GM18951 (cell line): ENCODE measurements around the gene DSEL.

Experiments used
- POLR2A ChIP-seq: IDR thresholded peaks from 4 replicates; pipeline ENCODE4 v1.6.1; 2011; ENCODE audit warnings: mild to moderate bottlenecking; ENCODE audit not compliant: insufficient read length, insufficient read depth; ENCODE audit errors: extremely low read depth
- in situ Hi-C: fragments of 300-500 bp; cut with MboI; formaldehyde crosslinking; loops from one replicate; pipeline ENCODE4 v1.12.0; 2022; ENCODE audit warnings: low sequenced_read_pairs, mixed read lengths, inconsistent platforms; ENCODE audit not compliant: unreplicated experiment

Gene DSEL

GRCh38 chr18:67514465-67514864 lies 2.1 kb downstream of the DSEL start:
- no peak for TF ChIP-seq POLR2A
- in situ Hi-C loops = no loop called here

DNA sequence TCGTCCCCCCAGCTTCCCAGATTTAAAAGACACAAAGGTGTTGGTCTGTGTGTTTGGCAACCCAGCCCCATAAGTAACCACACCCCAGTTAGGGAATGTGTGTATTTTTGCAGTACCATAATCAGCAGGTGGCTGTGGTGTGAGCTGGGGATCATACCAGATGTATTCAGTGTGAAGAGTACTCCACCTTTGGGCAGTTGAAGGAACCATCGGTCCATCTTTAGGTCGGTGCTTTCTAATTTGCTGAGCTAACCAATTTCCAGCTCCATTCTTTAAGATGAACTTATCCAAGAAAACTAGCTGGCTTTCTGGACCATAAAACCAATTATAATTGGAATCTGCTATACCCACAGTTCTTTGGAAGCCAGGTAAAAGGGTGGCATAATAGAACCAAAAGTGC lies 3.2 kb downstream of the DSEL start:
- TF ChIP-seq POLR2A = no peak
- in situ Hi-C loops = no loop called here

- no peak for TF ChIP-seq POLR2A
- in situ Hi-C loops = no loop called here
Measured at GRCh38 chr18:67511840-67512239, 4.7 kb downstream of the DSEL start.

DNA sequence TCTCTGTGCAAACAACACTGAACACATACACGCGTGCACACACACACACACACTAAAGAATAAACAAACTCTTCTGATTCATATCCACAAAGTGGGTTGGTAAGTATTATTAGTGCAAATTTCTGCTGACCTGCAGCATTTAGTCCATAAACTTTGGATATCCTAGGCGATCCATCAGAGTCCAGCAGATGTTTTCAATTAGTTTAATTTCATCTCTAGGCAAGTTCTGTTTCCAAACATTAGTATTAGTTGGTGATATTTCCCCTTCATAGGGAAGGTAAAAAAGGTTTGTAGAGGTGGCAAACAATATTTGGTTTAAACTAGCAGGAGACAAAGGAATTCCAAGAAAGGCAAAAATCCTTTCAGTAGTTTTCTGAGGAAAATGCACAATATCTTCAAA lies 5.7 kb downstream of the DSEL start:
- in situ Hi-C loops = no loop called here
- no peak for TF ChIP-seq POLR2A

DNA sequence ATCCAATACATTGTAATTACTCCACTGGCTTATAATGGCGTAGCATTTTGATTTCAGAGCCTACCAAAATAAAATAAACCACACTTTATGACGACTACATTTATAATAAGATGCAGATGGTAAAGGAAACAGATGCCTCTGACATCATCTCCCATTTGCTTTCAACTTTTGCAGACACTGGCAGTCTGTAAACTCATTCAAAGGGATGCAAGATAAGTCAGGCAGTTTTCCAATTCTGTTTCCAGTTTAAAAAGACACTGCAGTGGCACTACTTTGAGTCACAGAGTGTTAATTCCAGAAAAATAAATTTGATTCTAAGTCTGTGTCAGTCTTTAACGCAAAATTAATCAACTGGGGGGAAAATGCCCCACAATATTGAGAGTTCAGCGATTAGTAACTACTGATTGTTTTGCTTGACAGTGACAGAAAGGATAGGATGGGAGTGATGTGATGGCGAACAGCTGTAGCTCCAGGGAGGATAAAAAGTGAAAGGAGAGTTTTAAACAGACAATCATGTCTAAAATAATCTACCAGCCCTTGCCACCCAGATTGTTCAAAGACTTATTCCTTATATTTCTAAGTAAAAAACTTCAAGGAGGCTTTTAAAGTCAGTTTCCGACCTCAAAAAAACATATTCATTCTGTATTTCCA lies 6.7 kb downstream of the DSEL start:
- TF ChIP-seq POLR2A = no peak
- in situ Hi-C loops = no loop called here

DNA sequence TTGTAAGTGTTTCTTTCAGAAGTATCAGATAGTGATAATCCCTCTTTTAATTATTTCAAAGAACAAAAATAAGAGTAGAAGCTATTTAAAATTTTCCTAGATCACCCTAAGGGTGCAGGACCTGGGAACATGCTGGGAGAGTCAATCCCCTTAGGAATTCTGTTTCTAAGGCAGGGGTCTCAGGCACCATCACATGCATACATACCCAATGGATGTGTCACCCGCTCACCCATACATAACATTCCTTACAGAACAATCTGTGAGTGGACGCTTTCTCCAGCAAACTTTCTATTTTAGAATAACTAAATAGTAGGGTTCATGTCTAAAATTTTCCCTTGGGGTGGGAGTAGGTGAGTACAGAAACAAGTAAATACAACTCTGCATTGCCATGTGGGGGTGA lies 8.4 kb downstream of the DSEL start:
- TF ChIP-seq POLR2A = no peak

DNA sequence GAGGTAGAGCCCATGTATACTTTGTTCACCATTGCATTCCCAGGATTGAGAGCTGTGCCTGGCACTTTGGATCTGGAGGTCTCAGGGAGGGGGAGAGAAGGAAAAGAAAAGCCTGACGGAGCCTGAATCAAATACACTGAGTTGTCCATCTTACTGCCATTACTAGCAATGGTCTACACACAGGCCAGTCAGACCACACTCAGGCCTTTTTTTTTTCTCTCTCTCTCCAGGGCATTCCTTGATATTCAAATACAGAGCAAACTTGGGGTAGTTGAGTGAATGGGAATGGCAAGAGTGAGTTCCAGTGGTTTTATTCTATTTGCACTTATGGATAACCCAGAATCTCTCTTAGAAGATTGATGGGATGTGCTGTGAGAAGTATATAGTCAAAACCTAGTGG lies 11.8 kb downstream of the DSEL start:
- in situ Hi-C loops = no loop called here
- TF ChIP-seq POLR2A = no peak

More for the DNA sequence above, 8.4 kb downstream of the DSEL start:
- in situ Hi-C loops = no loop called here

DNA sequence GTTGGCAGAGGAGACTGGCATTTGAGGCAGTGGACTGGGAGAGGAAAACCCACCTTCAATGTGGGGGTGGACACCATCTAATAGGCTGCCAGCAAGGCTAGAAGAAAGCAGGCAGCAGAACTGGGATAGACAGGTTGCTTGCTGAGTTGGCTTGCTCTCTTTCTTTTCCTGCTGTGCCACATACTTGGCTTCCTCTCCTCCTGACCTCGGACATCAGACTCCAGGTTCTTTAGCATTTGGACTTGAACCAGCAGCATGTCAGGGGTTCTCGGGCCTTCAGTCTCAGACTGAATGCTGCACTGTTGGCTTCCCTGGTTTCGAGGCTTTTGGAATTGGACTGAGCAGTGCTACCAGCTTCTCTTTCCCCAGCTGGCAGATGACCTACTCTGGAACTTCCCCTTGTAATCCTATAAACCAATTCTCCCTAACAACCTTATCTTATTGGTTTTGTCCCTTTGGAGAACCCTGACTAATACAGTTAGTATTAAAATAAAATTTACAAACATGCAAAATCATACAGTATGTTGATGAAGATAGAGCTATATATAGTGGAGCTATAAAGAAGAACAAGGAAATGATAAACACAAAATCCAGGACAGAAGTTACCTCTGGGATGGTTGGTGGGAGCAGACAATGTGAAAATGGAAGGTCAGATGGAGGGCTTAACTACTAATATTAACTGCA lies 15.9 kb downstream of the DSEL start:
- in situ Hi-C loops = no loop called here
- no peak for TF ChIP-seq POLR2A

GRCh38 chr18:67496469-67496868 lies 20.1 kb downstream of the DSEL start:
- in situ Hi-C loops = no loop called here
- no peak for TF ChIP-seq POLR2A

- no peak for TF ChIP-seq POLR2A
- in situ Hi-C loops = no loop called here
Measured at GRCh38 chr18:67486534-67486933, 30.0 kb downstream of the DSEL start.

DNA sequence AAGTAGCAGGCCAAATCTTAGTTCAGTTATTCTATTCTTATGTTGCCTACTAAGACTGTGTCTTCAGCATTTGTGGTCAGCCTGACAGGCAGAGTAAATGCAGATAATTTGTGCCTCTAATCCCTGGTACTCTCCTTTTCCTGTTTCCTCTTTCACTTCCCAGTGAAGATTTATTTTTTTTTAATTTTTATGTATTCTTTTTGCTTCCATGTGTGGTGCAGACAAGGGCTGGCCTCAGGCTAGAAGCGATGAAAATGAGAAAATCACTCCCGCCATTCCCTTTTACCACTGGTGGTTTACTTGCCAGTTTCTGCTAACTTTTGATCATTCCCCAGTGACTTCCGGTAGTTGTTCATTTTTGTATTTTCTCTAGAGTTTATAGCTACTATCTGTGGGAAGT lies 30.9 kb downstream of the DSEL start:
- no peak for TF ChIP-seq POLR2A
- in situ Hi-C loops = no loop called here

DNA sequence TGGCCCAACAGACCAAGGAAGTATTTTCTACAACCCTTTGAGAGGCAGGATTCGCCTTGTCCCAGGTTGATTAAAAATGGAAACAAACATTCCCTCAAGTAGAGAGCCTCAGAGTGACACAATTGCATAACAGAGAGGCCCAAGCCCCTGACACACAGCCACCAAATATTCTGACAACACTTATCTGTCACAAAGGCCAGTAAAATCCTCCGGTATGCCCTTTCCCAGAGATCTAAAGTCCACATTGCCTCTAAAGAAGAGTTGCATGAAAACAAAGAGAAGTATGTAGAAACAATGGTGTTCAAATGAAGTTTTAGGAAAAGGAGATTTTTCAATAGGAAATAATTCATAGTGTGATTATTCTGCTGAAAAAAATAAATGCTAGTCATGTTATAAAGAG lies 32.1 kb downstream of the DSEL start:
- TF ChIP-seq POLR2A = no peak
- in situ Hi-C loops = no loop called here

GRCh38 chr18:67483952-67484351 lies 32.6 kb downstream of the DSEL start:
- in situ Hi-C loops = no loop called here
- no peak for TF ChIP-seq POLR2A

DNA sequence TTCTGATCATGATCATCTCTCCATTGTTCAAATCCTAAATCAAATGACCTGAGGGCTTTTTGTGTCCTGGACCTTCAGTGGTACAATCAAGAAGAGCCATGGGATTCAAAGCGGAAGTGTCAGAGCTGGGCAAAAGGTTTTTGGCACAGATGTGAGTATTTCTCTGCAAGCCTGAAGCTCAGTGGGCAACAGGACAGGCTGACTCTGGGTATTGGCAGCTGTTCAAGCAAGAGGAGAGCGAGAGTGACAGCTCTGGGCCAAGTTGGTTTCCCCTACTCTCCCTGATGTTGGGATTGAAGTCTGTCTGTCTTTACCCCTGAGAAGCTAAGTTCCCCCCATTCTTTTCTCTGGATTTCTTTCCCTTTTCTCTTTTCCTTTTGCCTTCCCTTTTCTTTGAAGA lies 33.3 kb downstream of the DSEL start:
- TF ChIP-seq POLR2A = no peak
- in situ Hi-C loops = no loop called here
